T-helper 22 cell (primary cell): ENCODE measurements around the gene CDK19.

Experiments used
- DNase-seq: peaks from one replicate; pipeline ENCODE4 v3.0.0-alpha.2; 2020; ENCODE audit warnings: low read depth

Gene CDK19

DNA sequence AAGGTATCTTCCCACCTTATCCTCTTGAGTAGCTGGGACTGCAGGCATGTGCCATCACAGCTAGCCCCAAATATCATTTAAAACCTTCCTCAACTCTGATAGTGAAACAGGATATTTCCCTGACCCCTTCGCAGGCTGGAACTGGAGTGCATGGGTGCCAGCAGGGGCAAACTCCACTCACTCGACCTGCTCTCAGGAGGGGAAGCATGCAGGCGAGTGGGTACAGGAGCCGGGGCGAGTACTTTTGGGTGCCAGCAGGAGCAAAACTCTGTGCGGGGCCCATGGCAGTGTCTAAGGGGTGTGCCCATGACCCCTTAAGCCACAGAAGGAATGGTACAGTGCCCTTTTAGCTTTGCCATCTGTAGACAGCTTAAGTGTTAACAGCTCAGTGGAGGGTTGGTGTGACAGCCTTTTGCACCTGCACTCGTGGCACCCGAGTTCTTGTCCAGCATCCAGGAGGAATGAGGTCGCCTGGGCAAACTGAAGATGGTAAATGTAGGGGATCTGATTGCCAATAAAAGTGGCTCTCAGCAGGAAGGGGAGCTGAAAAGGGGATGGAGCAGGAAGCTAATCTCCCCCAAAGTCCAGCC is 155.1 kb downstream of the CDK19 start:
- no peak for DNase-seq

DNA sequence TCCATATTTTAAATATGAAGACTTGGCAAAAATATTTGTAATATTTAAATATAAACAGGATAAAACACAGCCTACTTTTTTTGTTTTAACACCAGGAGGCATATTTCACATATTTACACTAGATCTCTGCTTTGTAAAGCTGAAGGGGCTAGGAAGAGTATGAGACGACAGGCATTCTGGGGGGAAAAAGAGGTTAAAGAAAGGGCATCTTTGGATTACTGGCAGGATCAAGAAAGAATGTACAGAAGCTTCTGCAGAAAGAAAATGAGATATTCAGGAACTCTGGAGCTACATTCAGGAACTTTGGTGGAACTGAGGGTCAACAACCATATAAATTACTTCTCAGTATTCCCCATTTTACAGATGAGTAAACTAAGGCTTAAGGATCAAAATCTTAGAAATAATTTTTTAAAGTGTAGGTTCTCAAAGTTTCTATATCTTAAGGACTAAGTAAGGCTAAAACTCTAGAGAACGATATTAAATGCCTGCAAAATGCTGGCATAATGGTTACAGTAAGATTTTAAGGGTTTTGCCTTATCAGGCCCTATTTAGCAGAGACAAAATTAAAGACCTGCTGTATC is 156.5 kb downstream of the CDK19 start:
- DNase-seq = no peak

DNA sequence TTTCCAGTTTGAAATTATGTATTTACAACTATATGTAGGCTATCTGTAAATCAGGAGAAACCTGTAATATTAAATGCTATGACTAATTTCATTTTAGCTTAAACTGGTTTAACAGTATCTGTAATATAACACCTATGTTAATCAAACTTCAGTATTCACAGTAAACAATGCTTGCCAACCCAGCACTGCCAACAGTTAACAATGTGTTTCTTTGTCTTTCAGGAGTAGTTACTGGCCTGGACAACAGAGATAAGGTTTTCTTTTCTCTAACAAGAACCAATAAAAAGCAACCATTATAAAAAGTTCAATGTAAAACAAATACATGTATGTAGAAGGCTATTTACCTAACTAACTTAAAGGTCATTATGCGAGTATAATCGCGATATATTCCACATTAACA is 158.8 kb downstream of the CDK19 start:
- no peak for DNase-seq

DNA sequence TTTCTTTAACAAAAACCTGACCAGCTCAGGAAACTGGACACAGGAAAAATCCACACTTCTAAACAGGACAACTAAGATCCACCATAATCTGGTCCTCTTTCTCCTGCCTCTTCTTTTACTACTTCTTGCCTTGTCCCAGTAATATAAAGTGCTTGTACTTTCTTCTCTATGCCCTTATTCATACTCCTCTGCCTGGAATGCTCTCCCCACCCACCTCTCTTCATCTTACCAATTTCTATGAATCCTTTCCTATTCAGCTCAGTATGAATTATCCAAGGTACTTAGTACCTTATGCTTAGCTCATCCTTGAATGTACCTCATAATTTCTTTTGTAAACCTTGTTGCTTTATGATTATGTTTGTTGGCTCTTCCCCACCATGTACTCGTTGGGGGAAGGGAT is 159.4 kb downstream of the CDK19 start:
- DNase-seq = no peak

DNA sequence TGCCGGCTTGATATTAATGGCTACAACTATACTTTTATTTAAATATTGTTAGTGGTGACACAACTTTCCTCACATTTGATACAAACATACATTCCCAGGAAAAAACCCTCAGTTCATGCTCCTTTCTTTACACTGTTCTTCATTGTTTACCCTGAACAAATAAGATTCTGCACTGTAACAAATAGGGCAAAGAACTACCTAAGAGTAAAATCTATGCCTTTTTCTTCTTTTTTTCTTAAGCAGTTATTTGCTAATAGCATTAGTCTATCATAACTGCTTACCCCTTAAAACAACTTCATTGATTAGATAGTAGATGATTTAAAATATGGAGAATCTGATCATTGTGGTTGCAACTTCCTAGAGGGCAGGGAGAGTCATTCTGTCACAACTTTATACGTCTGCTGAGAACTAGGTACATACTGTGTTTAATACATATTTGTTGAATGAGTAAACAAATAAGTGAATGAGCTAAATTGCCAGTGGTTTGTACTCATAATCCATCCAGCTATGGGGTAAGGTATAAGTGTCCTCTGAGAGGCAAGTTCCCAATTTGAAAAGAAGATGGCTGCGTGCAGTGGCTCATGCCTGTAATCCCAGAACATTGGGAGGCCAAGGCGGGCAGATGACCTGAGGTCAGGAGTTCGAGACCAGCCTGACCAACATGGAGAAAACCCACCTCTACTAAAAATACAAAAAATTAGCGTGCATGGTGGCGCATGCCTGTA is 161.0 kb downstream of the CDK19 start:
- DNase-seq = no peak

DNA sequence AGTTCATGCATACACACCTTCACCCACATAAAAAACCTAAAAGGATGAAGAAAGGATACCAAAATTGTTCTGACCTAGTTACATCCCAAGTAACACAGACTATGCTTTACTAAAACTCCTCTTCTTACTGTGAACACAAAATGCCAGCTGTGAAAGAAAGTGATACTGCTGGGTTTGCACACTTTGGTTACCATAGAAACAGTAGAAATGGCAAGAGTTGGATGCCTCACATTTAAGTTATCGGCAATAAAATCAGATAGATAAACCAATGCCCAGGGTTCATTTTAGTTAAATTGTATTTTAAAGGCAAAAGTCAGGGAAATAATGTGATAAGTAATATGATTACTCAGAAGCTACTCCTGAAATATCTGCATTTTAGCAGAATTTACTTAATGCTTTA is 161.9 kb downstream of the CDK19 start:
- DNase-seq = no peak

DNA sequence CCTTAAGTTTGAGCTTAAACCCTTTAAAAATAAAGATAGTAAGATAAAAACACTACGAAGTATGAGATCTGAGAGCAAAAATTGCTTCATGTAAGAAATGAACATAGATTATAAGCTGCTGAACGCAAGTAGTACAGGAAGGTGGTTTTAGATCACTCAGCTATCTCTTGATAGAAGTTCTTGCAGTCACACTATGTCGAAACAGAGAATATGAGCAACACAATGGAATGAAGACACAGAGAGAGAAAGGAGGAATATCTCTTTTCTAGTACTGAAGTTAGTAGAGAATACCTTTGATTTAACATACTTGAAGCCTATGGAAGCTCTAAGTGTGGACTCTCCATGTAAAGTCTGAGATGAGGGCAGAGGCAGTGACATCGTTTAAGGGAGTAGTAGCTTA is 162.7 kb downstream of the CDK19 start:
- no peak for DNase-seq

DNA sequence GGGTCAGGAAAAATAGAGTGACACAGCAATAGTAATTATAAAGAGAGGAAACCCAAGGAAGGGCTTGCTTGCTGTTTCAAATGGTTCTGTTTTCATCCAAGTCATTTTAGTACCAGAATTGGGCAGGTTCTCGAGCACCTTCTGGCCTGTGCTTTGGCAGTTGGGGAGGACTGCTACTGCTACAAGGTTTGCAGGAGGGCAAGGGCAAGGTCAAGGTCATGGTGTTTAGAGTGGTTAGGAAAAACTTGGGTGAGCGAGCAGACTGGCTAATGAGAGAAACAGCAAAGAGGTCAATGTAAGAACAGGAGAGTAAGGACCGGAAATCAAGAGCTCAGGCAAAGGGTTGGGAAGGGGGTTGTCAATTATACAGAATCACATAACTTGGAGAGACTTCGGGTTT is 164.5 kb downstream of the CDK19 start:
- DNase-seq = no peak

DNA sequence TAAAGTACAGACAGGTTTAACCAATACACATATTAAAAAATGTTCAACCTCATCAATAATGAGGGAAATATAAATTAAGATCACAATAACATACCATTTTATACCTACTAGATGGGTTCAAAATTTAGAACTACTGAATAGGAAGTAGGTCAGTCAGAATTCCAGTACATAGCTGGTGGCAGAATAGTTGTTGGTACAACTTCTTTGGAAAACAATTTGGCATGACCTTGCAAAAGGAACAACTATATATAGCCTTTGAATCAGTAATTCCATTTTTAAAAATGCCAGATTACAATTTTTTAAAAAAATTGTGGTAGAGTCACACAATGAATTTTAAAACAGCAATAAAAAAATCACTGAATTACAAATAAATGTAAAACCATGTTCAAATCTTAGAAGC is 165.6 kb downstream of the CDK19 start:
- DNase-seq = no peak

DNA sequence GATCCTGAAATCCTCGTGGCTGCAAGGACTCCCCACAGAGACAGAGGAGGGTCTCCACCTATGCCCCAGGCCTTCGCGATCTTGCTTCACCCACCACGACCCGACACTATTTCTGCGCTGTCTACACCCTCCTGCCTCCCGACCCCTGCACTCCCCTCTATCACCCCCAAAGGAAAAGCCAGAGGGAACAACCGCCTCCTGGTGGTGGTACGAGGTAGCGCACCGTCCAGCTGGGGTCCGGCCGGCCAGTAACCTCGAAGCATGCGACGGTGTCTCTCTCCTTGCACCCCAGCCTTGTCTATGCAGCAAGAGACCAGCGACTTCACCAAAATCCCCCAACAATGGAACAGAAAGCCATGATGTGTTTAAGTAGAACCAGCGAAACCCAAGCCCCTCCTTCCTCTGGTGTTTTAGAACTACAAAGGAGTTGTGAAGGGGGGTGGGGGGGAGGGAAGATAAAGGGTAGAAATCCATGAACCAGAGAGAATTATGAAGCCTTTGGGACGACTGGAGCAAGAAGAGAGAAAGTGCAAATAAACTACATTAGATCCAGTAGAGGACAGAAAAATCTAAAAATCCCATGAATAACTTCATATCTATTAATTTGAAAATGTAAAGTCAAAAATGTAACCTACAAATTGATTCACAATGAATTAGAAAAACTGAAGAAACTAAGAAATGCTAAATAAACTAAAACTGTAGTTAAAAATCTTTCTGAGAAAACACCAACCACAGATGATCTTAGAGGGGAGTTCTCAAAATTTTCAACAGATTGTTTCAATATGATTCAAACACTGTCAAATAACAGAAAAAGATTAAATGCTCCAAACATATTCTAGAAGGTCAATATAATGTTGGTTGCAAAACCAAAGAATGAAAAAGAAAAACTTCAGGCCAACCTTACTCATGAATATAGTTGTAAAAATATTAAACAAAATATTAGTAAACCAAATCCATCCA is 168.0 kb downstream of the CDK19 start:
- DNase-seq = no peak

DNA sequence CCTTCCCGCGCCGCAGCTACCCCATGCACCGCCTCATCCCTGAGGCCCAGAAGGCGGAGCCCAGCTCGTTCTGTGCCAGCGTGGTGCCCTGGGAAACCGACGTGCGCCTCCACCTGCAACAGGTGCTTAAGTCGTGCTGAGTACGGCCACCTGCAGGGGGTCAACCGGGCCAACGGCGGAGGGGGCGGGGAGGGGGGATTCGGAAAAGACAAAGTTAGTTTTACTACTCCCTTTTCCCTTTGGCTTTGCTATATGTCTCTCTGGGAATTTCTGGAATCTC is 168.9 kb downstream of the CDK19 start:
- no peak for DNase-seq

DNA sequence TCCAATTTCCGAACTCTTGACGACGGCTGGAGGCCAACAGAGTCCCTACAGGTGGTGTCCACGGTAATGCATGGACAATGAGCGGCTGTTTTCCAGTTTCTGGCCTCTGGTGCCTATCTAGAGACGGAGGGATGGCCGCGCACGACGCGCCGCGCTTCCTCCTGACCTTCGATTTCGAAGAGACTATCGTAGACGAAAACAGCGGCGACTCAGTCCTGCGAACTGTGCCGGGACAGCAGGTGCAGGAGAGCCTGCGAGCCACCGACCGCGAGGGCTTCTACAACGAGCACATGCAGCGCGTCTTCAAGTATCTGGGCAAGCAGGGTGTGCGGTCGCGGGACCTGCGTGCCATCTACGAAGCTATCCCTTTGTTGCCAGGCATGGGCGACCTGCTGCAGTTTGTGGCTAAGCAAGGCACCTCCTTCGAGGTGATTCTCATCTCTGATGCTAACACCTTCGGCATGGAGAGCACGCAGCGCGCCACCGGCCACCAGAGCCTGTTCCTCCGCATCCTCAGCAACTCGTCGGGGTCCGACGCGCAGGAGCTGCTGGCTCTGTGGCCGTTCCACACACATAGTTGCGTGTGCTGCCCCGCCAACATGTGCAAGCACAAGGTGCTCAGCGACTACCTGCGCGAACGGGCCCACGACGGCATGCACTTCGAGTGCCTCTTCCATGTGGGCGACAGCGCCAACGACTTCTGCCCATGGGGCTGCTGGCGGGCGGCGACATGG is 169.4 kb downstream of the CDK19 start:
- no peak for DNase-seq

DNA sequence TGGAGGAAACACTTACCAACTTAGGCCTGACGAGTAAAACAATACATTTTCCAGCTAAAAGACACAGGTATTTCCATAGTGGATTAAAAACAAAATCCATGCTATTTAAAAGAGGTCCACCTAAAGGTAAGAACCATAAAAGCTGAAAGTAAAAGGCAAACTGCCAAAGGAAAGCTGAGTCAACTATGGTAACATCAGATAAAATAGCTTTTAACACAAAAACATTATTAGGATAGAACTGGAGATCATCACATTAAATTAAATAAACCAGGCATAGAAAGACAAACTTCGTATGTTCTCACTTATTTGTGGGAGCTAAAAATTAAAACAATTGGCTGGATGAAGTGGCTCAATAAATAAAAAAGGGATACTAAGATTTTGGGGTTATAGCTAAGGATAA is 172.1 kb downstream of the CDK19 start:
- no peak for DNase-seq

DNA sequence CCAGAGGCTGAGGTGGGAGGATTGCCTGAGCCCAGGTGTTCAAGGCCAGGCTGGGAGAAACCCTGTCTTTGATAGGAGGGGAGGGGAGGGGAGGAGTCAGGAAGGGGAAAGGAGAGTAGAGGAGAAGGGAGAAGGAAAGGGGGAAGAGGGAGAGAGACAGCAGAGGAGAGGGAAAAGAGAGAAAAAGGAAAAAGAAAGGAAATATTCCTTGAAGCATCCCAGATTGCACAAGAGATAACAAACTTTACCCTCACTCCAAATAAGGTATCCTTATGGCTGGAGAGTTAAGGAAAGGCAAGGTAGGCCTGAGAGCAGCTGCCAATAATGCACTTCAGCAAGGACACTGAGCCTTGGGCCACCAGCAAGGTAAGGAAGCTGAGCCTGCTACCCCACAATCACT is 172.6 kb downstream of the CDK19 start:
- DNase-seq = no peak

DNA sequence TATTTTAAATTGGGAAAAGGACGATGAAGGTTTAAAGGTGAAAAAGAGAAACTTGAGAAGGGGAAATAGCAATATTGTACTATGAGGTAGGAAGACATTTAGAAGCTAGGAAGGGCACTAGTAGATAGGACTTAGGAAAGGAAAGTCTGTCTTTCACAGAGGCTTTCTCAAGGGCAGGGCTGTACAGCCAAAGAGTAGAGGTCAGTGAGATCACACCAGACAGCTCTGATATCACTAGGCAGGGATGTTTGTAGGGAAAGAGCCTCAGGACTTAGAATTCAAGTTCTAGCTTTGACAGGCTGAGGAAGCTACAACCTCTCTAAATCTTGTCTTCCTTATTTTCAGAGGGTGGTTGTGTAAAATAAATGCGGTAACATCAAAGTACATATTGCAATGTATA is 178.5 kb downstream of the CDK19 start:
- DNase-seq = no peak

DNA sequence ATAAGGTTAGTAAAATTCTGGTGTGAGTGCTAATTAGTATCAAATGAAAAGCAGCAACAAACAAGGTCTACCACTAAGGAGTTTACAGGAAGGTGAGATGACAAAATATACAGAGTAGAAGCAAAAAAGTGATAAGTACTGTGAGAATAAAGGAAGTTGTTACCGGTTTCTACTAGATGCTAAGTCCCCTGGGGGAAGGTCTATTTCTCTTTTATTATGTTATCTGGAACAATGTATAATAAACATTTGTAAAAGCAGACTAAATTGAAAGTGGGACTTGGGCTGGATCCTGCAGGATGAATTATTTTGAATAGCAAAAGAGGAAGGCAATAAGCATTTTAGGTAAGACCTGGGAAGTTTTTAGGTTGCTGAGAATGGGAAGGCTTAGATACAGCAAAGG is 180.2 kb downstream of the CDK19 start:
- DNase-seq = no peak

DNA sequence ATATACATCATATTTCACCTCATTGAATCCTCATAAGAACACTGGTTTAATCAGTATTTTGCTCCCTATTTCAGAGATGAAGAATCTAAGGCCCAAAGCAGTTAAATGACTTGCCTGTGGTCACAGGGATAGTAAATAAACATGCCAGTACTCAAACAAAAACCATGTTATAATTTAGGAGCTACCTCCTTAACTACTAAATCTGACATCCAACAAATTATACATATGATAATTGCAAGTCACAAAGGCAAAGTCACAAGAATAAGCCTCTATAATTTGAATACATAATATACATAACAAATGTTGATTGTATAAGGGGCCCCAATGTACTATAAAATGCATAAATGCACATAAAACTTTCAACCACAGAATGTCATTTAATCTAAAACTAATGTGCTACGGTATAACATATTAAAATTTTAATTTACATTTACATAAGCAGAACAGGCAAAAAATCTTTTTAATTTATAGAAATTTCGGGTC is 181.5 kb downstream of the CDK19 start:
- DNase-seq = no peak

DNA sequence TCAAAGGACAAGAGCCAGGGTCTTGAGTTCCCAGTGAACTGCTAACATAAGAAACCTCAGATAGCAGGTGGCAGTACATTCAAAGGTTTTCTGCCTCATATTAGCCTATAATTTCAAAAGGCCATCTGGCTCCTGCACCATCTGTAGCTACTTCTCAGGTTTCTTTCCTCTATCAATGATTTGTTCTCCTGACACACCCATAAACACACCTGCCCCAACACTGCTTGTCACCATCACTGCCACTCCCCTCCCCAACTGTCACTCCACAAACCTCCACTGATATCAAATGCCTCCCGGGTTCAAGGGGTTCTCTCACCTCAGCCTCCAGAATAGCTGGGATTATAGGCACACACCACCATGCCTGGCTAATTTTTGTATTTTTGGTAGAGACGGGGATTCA is 186.1 kb downstream of the CDK19 start:
- no peak for DNase-seq

DNA sequence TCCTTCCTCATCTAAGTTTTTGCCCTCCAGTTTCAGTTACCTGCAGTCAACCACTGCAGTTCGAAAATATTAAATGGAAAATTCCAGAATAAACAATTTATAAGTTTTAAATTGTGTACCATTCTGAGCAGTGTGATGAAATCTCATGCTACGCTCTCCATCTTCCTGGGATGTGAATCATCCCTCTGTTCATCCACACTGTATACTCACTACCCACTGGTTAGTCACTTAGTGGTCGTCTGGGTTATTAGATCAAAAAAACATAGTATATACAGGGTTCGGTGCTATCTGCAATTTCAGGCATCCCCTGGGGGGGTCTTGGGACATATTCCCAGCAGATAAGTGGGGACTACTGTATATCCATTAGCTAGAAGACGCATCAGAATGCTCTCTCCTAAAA is 186.9 kb downstream of the CDK19 start:
- no peak for DNase-seq

DNA sequence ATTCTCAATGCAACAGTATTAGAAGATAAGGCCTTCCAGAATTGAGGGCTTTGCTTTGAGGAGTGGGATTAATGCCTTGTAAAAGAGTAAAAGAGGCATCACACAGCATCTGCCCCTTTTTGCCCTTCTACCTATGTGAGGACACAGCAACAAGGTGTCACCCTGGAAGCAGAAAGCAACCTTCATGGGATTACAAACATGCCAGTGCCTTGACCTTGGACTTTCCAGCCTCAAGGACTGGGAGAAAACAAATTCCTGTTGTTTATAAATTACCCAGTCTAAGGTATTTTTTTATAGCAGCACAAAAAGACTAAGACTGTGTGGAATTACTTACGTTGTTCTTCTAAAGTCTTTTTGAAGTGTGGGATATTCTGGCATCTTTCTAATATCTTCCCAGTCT is 188.8 kb downstream of the CDK19 start:
- no peak for DNase-seq

DNA sequence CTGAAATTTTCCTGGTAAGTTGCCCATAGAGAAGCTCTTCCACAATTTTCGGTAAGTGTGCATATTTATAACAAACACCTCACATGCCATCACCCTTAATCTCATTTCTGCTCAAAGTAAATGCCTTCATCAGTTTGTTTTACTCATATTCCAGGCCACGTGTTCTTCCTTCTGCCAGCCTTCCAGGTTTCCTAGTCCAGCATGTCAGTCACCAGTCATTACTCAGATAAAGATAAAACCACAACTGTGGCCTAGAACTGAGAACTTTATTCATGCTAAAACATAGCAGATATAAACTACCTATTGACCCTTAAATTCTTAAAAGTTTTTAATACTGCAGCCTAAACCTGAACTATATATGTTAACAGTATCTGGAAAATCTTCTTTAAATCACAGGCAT is 189.4 kb downstream of the CDK19 start:
- DNase-seq = no peak

DNA sequence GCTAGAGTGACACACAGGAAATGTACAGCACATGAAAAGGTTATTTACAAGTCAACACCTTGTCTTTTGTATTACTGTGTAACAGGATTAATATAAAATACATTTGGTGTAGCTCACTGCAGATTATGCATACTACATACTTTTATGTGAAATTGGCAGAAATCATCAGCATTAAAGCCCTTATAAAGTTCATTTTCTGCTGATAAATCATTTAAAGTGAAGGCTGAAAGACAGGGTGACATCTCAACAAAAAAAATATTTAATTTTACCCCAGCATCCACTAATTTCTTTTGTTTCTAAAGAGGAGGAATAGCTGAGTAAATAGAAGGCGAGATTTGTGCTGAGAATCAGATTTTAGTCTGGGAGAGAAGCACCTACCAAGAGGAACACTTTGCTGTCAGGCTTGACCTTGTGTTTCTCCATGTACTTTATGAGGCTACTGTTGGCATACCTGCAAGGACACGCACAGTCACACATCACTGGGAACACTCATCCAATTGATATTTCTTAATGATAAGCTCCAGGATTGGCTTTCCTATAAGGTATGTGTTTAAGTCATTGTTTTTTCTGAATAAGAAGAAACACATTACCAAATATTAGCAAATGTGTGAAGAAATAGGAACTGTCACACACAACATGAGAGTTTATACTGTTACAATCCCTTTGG is 192.2 kb downstream of the CDK19 start:
- no peak for DNase-seq
